ENCODE data around the gene MIB2.

DNA sequence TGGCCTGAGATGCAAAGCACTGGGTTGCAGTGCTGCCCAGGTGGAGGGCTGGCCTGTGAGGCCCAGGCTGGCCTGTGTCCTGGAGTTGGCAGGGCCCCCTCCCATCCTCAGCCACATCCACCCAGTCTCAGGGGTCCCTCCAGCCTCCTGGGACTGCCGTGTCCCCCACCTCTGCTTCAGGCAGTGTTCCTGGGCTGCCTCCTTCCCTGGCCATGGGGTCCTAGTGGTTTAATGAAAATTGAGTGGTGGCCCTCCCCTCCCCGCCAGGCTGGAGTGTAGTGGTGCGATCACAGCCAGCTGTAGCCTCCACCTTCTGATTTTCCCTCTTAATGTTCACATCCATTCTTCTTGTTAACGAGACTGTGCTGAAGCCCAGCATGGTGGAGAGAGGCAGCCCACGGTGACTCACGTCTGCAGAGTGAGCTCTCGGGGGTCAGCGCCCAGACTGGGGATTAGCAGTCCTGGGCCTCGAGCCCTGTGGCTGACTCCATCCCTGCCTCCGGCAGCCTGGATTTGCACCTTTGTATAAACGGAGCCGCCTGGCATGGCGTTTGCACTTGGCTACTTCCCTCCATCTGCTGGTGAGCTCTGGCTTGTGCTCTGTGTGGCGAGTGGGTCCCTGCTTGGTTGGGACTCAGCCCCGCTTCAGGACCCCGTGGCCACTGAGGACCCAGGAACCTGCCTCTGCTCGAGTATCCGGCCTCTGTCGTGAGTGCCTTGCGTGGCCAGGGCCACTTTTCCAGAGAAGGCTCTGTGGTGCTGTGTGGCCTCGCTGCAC is 6.9 kb downstream of the MIB2 start:
- TF ChIP-seq, protein P1, sequence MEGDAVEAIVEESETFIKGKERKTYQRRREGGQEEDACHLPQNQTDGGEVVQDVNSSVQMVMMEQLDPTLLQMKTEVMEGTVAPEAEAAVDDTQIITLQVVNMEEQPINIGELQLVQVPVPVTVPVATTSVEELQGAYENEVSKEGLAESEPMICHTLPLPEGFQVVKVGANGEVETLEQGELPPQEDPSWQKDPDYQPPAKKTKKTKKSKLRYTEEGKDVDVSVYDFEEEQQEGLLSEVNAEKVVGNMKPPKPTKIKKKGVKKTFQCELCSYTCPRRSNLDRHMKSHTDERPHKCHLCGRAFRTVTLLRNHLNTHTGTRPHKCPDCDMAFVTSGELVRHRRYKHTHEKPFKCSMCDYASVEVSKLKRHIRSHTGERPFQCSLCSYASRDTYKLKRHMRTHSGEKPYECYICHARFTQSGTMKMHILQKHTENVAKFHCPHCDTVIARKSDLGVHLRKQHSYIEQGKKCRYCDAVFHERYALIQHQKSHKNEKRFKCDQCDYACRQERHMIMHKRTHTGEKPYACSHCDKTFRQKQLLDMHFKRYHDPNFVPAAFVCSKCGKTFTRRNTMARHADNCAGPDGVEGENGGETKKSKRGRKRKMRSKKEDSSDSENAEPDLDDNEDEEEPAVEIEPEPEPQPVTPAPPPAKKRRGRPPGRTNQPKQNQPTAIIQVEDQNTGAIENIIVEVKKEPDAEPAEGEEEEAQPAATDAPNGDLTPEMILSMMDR (IDR thresholded peaks at IDR 0.05): no peak
- TF ChIP-seq POLR2AphosphoS5 (IDR thresholded peaks at IDR 0.05; ENCODE audit: low read depth, low read length): no peak
- TF ChIP-seq, protein P2, sequence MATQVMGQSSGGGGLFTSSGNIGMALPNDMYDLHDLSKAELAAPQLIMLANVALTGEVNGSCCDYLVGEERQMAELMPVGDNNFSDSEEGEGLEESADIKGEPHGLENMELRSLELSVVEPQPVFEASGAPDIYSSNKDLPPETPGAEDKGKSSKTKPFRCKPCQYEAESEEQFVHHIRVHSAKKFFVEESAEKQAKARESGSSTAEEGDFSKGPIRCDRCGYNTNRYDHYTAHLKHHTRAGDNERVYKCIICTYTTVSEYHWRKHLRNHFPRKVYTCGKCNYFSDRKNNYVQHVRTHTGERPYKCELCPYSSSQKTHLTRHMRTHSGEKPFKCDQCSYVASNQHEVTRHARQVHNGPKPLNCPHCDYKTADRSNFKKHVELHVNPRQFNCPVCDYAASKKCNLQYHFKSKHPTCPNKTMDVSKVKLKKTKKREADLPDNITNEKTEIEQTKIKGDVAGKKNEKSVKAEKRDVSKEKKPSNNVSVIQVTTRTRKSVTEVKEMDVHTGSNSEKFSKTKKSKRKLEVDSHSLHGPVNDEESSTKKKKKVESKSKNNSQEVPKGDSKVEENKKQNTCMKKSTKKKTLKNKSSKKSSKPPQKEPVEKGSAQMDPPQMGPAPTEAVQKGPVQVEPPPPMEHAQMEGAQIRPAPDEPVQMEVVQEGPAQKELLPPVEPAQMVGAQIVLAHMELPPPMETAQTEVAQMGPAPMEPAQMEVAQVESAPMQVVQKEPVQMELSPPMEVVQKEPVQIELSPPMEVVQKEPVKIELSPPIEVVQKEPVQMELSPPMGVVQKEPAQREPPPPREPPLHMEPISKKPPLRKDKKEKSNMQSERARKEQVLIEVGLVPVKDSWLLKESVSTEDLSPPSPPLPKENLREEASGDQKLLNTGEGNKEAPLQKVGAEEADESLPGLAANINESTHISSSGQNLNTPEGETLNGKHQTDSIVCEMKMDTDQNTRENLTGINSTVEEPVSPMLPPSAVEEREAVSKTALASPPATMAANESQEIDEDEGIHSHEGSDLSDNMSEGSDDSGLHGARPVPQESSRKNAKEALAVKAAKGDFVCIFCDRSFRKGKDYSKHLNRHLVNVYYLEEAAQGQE (IDR thresholded peaks at IDR 0.05; ENCODE audit: insufficient read depth in 1 of 2, low read depth in 2 of 2, low read length in 1 of 2): no peak
- TF ChIP-seq SIN3A (IDR thresholded peaks at IDR 0.05; ENCODE audit: borderline replicate concordance, insufficient read depth, low read depth, low read length): no peak
- no peak for TF ChIP-seq TCF7L2 (IDR thresholded peaks at IDR 0.05; ENCODE audit: low read depth, low read length)
